Measurements from ENCODE around the gene IGSF21. TPM values are rescaled to one million over a fixed set of nuclear protein-coding genes. Genes with fewer than 3 reads are reported as not detected.
A peak's percentile ranks its signal among the peaks of the same experiment; 100 is the strongest.

The IGSF21 gene
- total and polyA plus RNA-seq, 7 experiments from 2014 or later = not detected

DNA sequence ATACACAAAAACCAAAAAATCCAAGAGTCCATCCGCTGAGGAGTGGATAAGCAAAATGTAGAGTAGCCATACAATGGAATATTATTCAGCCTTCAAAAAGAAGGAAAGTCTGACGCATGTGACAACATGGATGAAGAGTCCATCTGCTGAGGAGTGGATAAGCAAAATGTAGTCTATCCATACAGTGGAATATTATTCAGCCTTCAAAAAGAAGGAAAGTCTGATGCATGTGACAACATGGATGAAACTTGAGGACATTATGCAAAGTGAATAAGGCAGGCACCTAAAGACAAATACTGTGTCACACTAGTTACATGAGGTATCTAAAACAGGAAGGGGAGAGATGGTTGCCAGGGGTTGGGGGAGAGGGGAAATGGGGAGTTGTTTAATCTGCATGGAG, 14.0 kb upstream of the IGSF21 start:
- peaks cover 0 to 6% (median 0%) of the 10 kb centered on the region in 5 donors for H3K36me3 Mint-ChIP-seq
- peaks cover 2 to 48% (median 26%) of the 10 kb centered on the region in 5 donors for H3K27me3 Mint-ChIP-seq
- ATAC-seq (no peak), DNase-seq (no peak)
- H3K27ac ChIP-seq (ENCODE audit: low read depth, low read length) = no peak overlapping the region
- ChIA-PET POLR2A (no interaction called here), CTCF (no interaction called here)
- H3K4me1 Mint-ChIP-seq = no peaks in the 10 kb centered on the region
- H3K9me3 ChIP-seq (ENCODE audit: control insufficient read depth in 2 of 3, low read length in 3 of 3) = no peaks in the 10 kb centered on the region
- H3K4me1 ChIP-seq (ENCODE audit: control insufficient read depth in 2 of 2, insufficient read depth in 2 of 2, low read length in 2 of 2) = no peaks in the 10 kb centered on the region
- no peaks in the 10 kb centered on the region for H3K36me3 ChIP-seq (ENCODE audit: control insufficient read depth in 2 of 3, insufficient read depth in 3 of 3, low read length in 3 of 3)
- H3K4me3 ChIP-seq (ENCODE audit: low read length) = no peak overlapping the region
- peaks cover 0 to 15% (median 0%) of the 10 kb centered on the region in 11 donors for H3K9me3 Mint-ChIP-seq
- no peaks in the 10 kb centered on the region for H3K27me3 ChIP-seq (ENCODE audit: control insufficient read depth in 2 of 2, insufficient read depth in 2 of 2, low read length in 2 of 2)
- intact Hi-C loops (cut with micrococcal nuclease) = no loop called here
- no peak overlapping the region for H3K4me3 Mint-ChIP-seq
- no peak overlapping the region for H3K27ac Mint-ChIP-seq

DNA sequence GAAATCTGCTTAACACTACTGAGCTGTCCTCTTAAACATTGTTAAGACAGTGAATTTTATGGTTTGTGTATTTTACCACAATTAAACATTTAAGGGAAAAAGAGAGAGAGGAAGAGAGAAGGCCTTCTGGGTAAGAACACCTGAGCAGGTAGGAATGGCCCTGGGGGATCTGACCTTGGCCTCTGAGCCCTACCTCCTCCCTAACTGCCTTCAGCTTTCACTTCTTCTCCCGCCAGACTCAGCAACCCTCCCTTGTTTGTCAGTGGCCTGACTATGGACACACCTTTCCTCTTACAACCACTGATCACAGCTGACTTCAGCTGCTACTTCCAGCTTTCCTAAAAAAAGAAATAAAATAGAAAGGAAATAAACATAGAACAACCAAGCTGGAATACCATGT, 13.5 kb upstream of the IGSF21 start:
- no peaks in the 10 kb centered on the region for H3K4me1 ChIP-seq (ENCODE audit: control insufficient read depth in 2 of 2, insufficient read depth in 2 of 2, low read length in 2 of 2)
- Mint-ChIP-seq H3K27me3 (peaks cover 2 to 44% (median 26%) of the 10 kb centered on the region in 5 donors), H3K36me3 (peaks cover 0 to 6% (median 0%) of the 10 kb centered on the region in 5 donors), H3K27ac (no peak overlapping the region), H3K4me3 (no peak overlapping the region), H3K9me3 (peaks cover 0 to 15% (median 0%) of the 10 kb centered on the region in 11 donors), H3K4me1 (no peaks in the 10 kb centered on the region)
- DNase-seq (no peak), ATAC-seq (no peak)
- no peaks in the 10 kb centered on the region for H3K36me3 ChIP-seq (ENCODE audit: control insufficient read depth in 2 of 3, insufficient read depth in 3 of 3, low read length in 3 of 3)
- ChIA-PET CTCF (no interaction called here), POLR2A (no interaction called here)
- no peaks in the 10 kb centered on the region for H3K27me3 ChIP-seq (ENCODE audit: control insufficient read depth in 2 of 2, insufficient read depth in 2 of 2, low read length in 2 of 2)
- no peak overlapping the region for H3K4me3 ChIP-seq (ENCODE audit: low read length)
- intact Hi-C loops (cut with micrococcal nuclease) = no loop called here
- H3K9me3 ChIP-seq (ENCODE audit: control insufficient read depth in 2 of 3, low read length in 3 of 3) = no peaks in the 10 kb centered on the region
- H3K27ac ChIP-seq (ENCODE audit: low read depth, low read length) = no peak overlapping the region

DNA sequence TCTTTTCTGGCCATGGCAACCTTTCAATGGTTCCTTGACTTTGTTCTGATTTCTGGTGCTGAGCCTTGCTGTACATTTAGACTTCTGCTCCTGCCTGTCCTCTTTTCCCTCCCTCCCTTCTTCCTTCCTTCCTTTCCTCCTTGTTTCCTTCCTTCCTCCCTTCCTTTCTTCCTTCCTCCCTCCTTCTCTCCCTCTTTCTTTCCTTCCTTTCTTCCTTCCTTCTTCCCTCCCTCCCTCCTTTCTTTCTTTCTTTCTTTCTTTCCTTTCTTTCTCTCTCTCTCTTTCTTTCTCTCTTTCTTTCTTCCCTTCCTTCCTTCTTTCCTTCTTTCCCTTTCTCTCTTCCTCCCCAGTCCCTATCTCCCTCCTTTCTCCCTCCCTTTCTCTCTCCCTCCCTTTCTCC, 10.4 kb upstream of the IGSF21 start:
- H3K27ac ChIP-seq (ENCODE audit: low read depth, low read length) = no peak overlapping the region
- H3K4me3 ChIP-seq (ENCODE audit: low read length) = no peak overlapping the region
- ATAC-seq (no peak), DNase-seq (no peak)
- H3K27me3 Mint-ChIP-seq = peaks cover 4 to 46% (median 28%) of the 10 kb centered on the region in 5 donors
- H3K4me3 Mint-ChIP-seq = no peak overlapping the region
- H3K4me1 Mint-ChIP-seq = peaks cover 0 to 7% (median 0%) of the 10 kb centered on the region in 7 donors
- peaks cover 0 to 6% (median 0%) of the 10 kb centered on the region in 5 donors for H3K36me3 Mint-ChIP-seq
- no peak overlapping the region for H3K27ac Mint-ChIP-seq
- H3K27me3 ChIP-seq (ENCODE audit: control insufficient read depth in 2 of 2, insufficient read depth in 2 of 2, low read length in 2 of 2) = no peaks in the 10 kb centered on the region
- no peaks in the 10 kb centered on the region for H3K4me1 ChIP-seq (ENCODE audit: control insufficient read depth in 2 of 2, insufficient read depth in 2 of 2, low read length in 2 of 2)
- intact Hi-C loops (cut with micrococcal nuclease) = no loop called here
- CTCF ChIA-PET = no interaction called here
- H3K36me3 ChIP-seq (ENCODE audit: control insufficient read depth in 2 of 3, insufficient read depth in 3 of 3, low read length in 3 of 3) = no peaks in the 10 kb centered on the region
- H3K9me3 ChIP-seq (ENCODE audit: control insufficient read depth in 2 of 3, low read length in 3 of 3) = no peaks in the 10 kb centered on the region
- peaks cover 0 to 15% (median 0%) of the 10 kb centered on the region in 11 donors for H3K9me3 Mint-ChIP-seq
- POLR2A ChIA-PET = no interaction called here

DNA sequence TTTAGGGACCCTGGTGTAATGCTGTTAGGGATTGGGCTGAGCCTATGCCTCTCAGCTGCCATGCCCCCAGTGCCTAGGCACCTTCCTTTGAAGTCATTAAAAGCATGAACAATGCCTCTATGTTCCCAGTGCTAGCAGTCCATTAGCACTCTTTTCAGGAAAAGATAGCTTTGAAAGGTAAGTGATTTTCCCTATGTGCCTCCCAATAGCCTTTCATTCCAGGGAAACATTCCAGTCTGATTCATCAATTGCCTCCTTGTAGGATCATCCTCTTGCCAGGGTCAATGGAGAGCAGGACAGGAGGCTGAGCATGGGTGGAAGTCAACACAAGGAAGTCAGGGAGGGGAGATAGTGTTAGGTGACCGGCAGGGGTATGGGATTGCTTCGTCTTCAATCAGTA, 8.6 kb upstream of the IGSF21 start:
- peak overlapping the region in 1 of 9 donors; percentile 36 for H3K27ac Mint-ChIP-seq
- no peak overlapping the region for H3K4me3 Mint-ChIP-seq
- POLR2A ChIA-PET = no interaction called here
- H3K36me3 ChIP-seq (ENCODE audit: control insufficient read depth in 2 of 3, insufficient read depth in 3 of 3, low read length in 3 of 3) = no peaks in the 10 kb centered on the region
- peaks cover 0 to 7% (median 0%) of the 10 kb centered on the region in 7 donors for H3K4me1 Mint-ChIP-seq
- intact Hi-C loops (cut with micrococcal nuclease) = no loop called here
- no peak overlapping the region for H3K4me3 ChIP-seq (ENCODE audit: low read length)
- no peaks in the 10 kb centered on the region for H3K4me1 ChIP-seq (ENCODE audit: control insufficient read depth in 2 of 2, insufficient read depth in 2 of 2, low read length in 2 of 2)
- no peak for ATAC-seq
- H3K27ac ChIP-seq (ENCODE audit: low read depth, low read length) = no peak overlapping the region
- H3K9me3 ChIP-seq (ENCODE audit: control insufficient read depth in 2 of 3, low read length in 3 of 3) = no peaks in the 10 kb centered on the region
- CTCF ChIA-PET = interaction anchor here (0.9 kb wide), 1 partner anchor 169 kb away, joined by 4 read pairs; no protein-coding TSS in a partner anchor
- peaks cover 2 to 40% (median 32%) of the 10 kb centered on the region in 5 donors for H3K27me3 Mint-ChIP-seq
- DNase-seq = no peak
- no peaks in the 10 kb centered on the region for H3K36me3 Mint-ChIP-seq
- H3K9me3 Mint-ChIP-seq = peaks cover 0 to 10% (median 0%) of the 10 kb centered on the region in 11 donors
- no peaks in the 10 kb centered on the region for H3K27me3 ChIP-seq (ENCODE audit: control insufficient read depth in 2 of 2, insufficient read depth in 2 of 2, low read length in 2 of 2)

DNA sequence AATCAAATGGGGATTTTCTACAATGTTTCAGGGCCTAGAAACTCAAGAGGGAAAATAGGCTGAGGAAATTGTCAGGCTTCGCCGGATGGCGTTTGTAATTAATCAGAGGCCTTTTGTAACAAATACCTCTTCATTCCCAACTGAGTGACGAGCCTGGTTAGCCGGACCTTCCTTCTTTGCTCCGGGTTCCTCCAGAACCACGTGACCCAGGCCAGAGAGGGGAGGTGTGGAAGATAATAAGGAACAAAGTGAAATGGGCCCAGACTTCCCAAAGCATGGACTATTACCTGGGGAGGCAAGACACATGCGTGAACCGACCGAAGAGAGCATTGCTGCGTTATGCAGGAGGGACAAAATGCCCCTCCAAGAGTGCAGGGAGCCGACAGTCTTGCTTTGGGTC, 7.5 kb upstream of the IGSF21 start:
- no peak overlapping the region for H3K4me3 Mint-ChIP-seq
- Histone ChIP-seq H3K9me3 (ENCODE audit: control insufficient read depth in 2 of 3, low read length in 3 of 3) (no peaks in the 10 kb centered on the region), H3K36me3 (ENCODE audit: control insufficient read depth in 2 of 3, insufficient read depth in 3 of 3, low read length in 3 of 3) (no peaks in the 10 kb centered on the region), H3K4me3 (ENCODE audit: low read length) (no peak overlapping the region), H3K4me1 (ENCODE audit: control insufficient read depth in 2 of 2, insufficient read depth in 2 of 2, low read length in 2 of 2) (no peaks in the 10 kb centered on the region), H3K27me3 (ENCODE audit: control insufficient read depth in 2 of 2, insufficient read depth in 2 of 2, low read length in 2 of 2) (no peaks in the 10 kb centered on the region), H3K27ac (ENCODE audit: low read depth, low read length) (no peak overlapping the region)
- no peak overlapping the region for H3K27ac Mint-ChIP-seq
- peaks cover 0 to 3% (median 0%) of the 10 kb centered on the region in 11 donors for H3K9me3 Mint-ChIP-seq
- H3K27me3 Mint-ChIP-seq = peaks cover 2 to 42% (median 34%) of the 10 kb centered on the region in 5 donors
- no peak for DNase-seq
- intact Hi-C loops (cut with micrococcal nuclease) = loop anchor here (1.0 to 2.0 kb wide), 3 partner anchors 177 to 447 kb away; no protein-coding TSS in a partner anchor
- H3K4me1 Mint-ChIP-seq = peaks cover 0 to 7% (median 0%) of the 10 kb centered on the region in 7 donors
- H3K36me3 Mint-ChIP-seq = no peaks in the 10 kb centered on the region
- no peak for ATAC-seq
- CTCF ChIA-PET = interaction anchor here (0.9 to 1.5 kb wide), 3 partner anchors 170 to 476 kb away, joined by 3 to 4 read pairs (median 4); no protein-coding TSS in a partner anchor
- POLR2A ChIA-PET = no interaction called here

DNA sequence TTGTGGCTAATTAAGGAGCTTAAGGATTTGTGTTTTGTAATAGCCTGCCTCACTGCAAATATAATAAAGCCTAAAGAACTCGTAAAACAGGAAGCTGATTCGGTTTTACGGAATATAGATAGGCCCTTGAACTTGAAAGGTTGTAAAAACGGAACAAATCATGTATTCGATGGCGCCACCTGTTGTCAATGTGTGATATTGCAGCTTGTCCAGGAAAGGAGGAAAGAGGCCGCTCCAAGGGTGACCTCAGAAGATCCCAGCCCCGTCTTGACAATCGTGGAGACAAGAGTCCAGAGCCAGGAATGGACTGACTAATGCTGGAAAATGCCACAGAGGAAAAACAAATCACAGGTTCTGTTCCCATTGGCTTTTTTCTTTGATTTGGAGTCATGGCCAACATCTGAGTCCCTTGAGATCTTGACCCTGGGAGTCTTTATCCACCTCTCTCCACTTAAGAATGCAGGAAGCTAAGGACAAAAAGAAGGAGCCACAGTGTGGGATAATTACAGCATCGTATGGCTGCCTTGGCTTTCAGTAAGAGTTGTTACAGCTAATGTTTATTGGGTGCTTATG, 7.0 kb upstream of the IGSF21 start:
- Mint-ChIP-seq H3K4me1 (peaks cover 0 to 7% (median 0%) of the 10 kb centered on the region in 7 donors), H3K9me3 (peaks cover 0 to 3% (median 0%) of the 10 kb centered on the region in 11 donors), H3K27me3 (peaks cover 2 to 44% (median 30%) of the 10 kb centered on the region in 5 donors), H3K36me3 (no peaks in the 10 kb centered on the region), H3K27ac (no peak overlapping the region), H3K4me3 (no peak overlapping the region)
- intact Hi-C loops (cut with micrococcal nuclease) = loop anchor here (1.0 to 2.0 kb wide), 3 partner anchors 177 to 448 kb away; no protein-coding TSS in a partner anchor
- Histone ChIP-seq H3K4me1 (ENCODE audit: control insufficient read depth in 2 of 2, insufficient read depth in 2 of 2, low read length in 2 of 2) (no peaks in the 10 kb centered on the region), H3K27ac (ENCODE audit: low read depth, low read length) (no peak overlapping the region), H3K27me3 (ENCODE audit: control insufficient read depth in 2 of 2, insufficient read depth in 2 of 2, low read length in 2 of 2) (no peaks in the 10 kb centered on the region), H3K4me3 (ENCODE audit: low read length) (no peak overlapping the region), H3K36me3 (ENCODE audit: control insufficient read depth in 2 of 3, insufficient read depth in 3 of 3, low read length in 3 of 3) (no peaks in the 10 kb centered on the region), H3K9me3 (ENCODE audit: control insufficient read depth in 2 of 3, low read length in 3 of 3) (no peaks in the 10 kb centered on the region)
- DNase-seq (peak in 6 of 9 donors; percentile 4 to 49 (median 34)), ATAC-seq (no peak)
- ChIA-PET POLR2A (no interaction called here), CTCF (interaction anchor here (1.0 to 1.5 kb wide), 4 partner anchors 115 to 475 kb away, joined by 3 to 7 read pairs (median 4); no protein-coding TSS in a partner anchor)
